Measurements from ENCODE around the gene BORCS6.
"Not testable (repeated sequence)": the region's sequence is repeated elsewhere in the genome, so short reads cannot be mapped to it uniquely, and the experiment has no call there.

BORCS6 gene

GRCh38 chr17:8173056-8173870 lies 16.7 kb downstream of the BORCS6 start:
- DNase-seq (ENCODE audit: low spot score) = no peak

GRCh38 chr17:8170186-8170585 lies 19.8 kb downstream of the BORCS6 start:
- not testable (repeated sequence) for DNase-seq (ENCODE audit: low spot score)

- DNase-seq (ENCODE audit: low spot score) = no peak
Measured at GRCh38 chr17:8167526-8167925, 22.5 kb downstream of the BORCS6 start.

GRCh38 chr17:8166731-8167130 lies 23.2 kb downstream of the BORCS6 start:
- no peak for DNase-seq (ENCODE audit: low spot score)

GRCh38 chr17:8164815-8165131 lies 25.2 kb downstream of the BORCS6 start:
- DNase-seq (ENCODE audit: low spot score) = no peak

GRCh38 chr17:8163978-8164814 lies 25.8 kb downstream of the BORCS6 start:
- DNase-seq (ENCODE audit: low spot score) = no peak

- peak; percentile 47 for DNase-seq (ENCODE audit: low spot score)
Measured at GRCh38 chr17:8162997-8163977, 26.7 kb downstream of the BORCS6 start.

- no peak for DNase-seq (ENCODE audit: low spot score)
Measured at GRCh38 chr17:8162233-8162996, 27.6 kb downstream of the BORCS6 start, which contains the start of gene VAMP2. Gene VAMP2 (minus strand): TSS chr17:8162948. CDS start chr17:8162879, 69 bp downstream.

- no peak for DNase-seq (ENCODE audit: low spot score)
Measured at GRCh38 chr17:8161289-8162232, 28.4 kb downstream of the BORCS6 start.

GRCh38 chr17:8160741-8161221 lies 29.2 kb downstream of the BORCS6 start:
- DNase-seq (ENCODE audit: low spot score) = no peak

- DNase-seq (ENCODE audit: low spot score) = no peak
Measured at GRCh38 chr17:8160224-8160577, 29.8 kb downstream of the BORCS6 start.

GRCh38 chr17:8159459-8160223 lies 30.3 kb downstream of the BORCS6 start:
- DNase-seq (ENCODE audit: low spot score) = no peak

- DNase-seq (ENCODE audit: low spot score) = no peak
Measured at GRCh38 chr17:8159032-8159400, 31.0 kb downstream of the BORCS6 start.

GRCh38 chr17:8158267-8159031 lies 31.5 kb downstream of the BORCS6 start:
- DNase-seq (ENCODE audit: low spot score) = peak; percentile 85

- DNase-seq (ENCODE audit: low spot score) = peak; percentile 93
Measured at GRCh38 chr17:8156246-8156992, 33.6 kb downstream of the BORCS6 start.

- DNase-seq (ENCODE audit: low spot score) = no peak
Measured at GRCh38 chr17:8155996-8156245, 34.1 kb downstream of the BORCS6 start.

- no peak for DNase-seq (ENCODE audit: low spot score)
Measured at GRCh38 chr17:8155231-8155995, 34.6 kb downstream of the BORCS6 start.
